ENCODE data around the gene IL23A.

Gene IL23A

GRCh38 chr12:56299853-56300643, 38.6 kb upstream of the IL23A start, which contains the start of gene CS:
Gene CS (minus strand): TSS chr12:56300330. CDS start chr12:56300201, 129 bp downstream.
- TF ChIP-seq CTCF (conservative IDR thresholded peaks at IDR 0.05; ENCODE audit: low read depth, low read length): no peak
- peak; percentile 92 for DNase-seq (ENCODE audit: low read depth)

GRCh38 chr12:56300644-56301464, 37.8 kb upstream of the IL23A start:
- no peak for DNase-seq (ENCODE audit: low read depth)
- peak overlapping the region; percentile 59 for H3K4me3 ChIP-seq (ENCODE audit: low read length)
- TF ChIP-seq CTCF (conservative IDR thresholded peaks at IDR 0.05; ENCODE audit: low read depth, low read length): no peak

More at GRCh38 chr12:56299853-56300643, 38.6 kb upstream of the IL23A start, which contains the start of gene CS:
- H3K4me3 ChIP-seq (ENCODE audit: low read length): peak within 1 kb of the TSS; percentile 78

GRCh38 chr12:56304276-56304675, 34.4 kb upstream of the IL23A start:
- no peak overlapping the region for H3K4me3 ChIP-seq (ENCODE audit: low read length)
- DNase-seq (ENCODE audit: low read depth): no peak

GRCh38 chr12:56304872-56305590, 33.7 kb upstream of the IL23A start:
- no peak for TF ChIP-seq CTCF (conservative IDR thresholded peaks at IDR 0.05; ENCODE audit: low read depth, low read length)
- H3K4me3 ChIP-seq (ENCODE audit: low read length): no peak overlapping the region
- DNase-seq (ENCODE audit: low read depth): no peak

More at GRCh38 chr12:56304276-56304675, 34.4 kb upstream of the IL23A start:
- no peak for TF ChIP-seq CTCF (conservative IDR thresholded peaks at IDR 0.05; ENCODE audit: low read depth, low read length)

- no peak overlapping the region for H3K4me3 ChIP-seq (ENCODE audit: low read length)
- TF ChIP-seq CTCF (conservative IDR thresholded peaks at IDR 0.05; ENCODE audit: low read depth, low read length): no peak
- DNase-seq (ENCODE audit: low read depth): no peak
Measured at GRCh38 chr12:56307221-56307965, 31.3 kb upstream of the IL23A start.

GRCh38 chr12:56308714-56309113, 30.0 kb upstream of the IL23A start:
- no peak overlapping the region for H3K4me3 ChIP-seq (ENCODE audit: low read length)
- DNase-seq (ENCODE audit: low read depth): no peak
- no peak for TF ChIP-seq CTCF (conservative IDR thresholded peaks at IDR 0.05; ENCODE audit: low read depth, low read length)

Measured in retinal pigment epithelial cell (primary cell).